DMS153 treated with DMSO at 0.1 percent for 48 hours (cell line): ENCODE data around the gene TKT.

Experiments
- DNase-seq: peaks from one replicate; lab custom pipeline; 2025; ENCODE audit not compliant: unreplicated experiment; lab: John Stamatoyannopoulos, UW

TKT gene

DNA sequence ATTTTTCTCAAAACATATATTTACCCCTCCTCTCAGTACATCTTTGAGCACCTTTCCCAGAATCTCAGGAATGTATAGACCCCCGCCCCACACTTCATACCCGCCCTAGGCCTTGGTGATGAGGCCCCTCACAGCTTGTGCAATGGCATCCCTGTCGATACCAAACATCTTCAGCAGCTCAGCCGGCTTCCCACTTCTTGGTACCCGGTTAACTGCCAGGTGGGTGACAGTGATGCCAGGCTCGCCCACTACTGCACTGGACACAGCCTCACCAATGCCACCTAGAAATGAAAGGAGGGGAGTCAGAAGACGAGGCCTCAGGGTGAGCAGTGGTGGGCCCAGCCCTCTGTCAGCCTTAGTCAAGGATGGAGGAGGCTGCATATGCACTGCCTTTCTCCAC, 30.2 kb downstream of the TKT start:
- DNase-seq = no peak

- DNase-seq = no peak
Observed at GRCh38 chr3:53225181-53225580, 30.6 kb downstream of the TKT start.

DNA sequence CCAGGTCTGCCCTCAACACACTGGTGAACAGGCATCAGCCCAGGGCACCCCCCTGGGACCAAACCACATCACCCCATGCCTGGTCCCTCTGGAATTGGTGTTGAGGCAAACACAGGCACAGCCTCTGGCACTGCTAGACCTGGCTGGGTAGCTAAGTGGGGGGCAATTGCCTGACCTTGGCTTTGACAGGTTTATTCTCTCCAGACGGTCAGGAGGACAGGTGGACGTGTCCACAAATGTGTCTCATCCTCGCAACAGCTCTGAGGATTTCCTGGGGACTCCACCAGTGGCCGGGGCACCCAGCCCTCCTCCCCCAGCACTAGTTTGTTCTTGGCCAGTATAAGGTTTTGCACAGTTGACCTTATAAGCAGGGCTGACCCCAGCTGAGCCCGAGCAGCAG, 31.3 kb downstream of the TKT start:
- DNase-seq = no peak

DNA sequence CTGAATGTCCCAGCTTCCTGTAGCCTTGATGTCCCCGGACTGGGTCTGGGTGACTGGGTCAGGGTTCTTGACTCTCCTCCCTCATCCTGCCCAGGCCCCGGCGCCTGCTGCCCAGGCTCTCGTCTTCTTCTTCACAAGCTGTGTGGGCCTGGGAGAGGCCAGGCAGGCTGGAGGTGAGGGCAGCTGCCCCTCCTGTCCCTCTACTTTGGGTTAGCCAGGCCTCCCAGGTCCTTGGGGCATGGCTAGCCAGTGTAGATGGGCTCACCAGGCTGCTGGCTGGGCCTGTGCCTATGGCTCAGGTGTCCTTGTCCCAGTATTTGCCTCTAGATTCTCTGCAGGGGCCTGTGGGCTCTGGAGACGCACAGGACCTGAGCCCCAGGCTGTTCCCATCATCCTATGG, 31.8 kb downstream of the TKT start:
- DNase-seq = no peak

GRCh38 chr3:53223541-53223966, 32.3 kb downstream of the TKT start:
- no peak for DNase-seq

DNA sequence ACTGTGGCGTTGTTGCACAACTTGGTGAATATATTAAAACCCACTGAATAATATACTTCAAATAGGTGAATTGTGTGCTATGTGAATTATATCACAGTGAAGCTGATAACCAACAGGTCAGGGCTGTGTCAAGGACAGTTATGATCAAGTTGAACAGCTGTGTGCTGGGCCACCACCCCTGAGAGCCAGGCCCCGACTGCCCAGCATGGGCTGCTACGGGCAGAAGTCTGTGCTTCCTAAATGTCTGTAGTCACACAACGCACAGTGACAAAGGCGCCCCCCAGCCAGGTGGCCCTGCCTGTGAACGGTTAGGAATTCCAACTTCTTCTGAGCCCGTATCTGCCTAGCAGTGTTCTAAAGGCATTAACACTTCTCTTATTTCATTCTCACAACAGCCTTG, 32.8 kb downstream of the TKT start:
- DNase-seq = no peak

GRCh38 chr3:53222183-53222901, 33.5 kb downstream of the TKT start:
- no peak for DNase-seq

DNA sequence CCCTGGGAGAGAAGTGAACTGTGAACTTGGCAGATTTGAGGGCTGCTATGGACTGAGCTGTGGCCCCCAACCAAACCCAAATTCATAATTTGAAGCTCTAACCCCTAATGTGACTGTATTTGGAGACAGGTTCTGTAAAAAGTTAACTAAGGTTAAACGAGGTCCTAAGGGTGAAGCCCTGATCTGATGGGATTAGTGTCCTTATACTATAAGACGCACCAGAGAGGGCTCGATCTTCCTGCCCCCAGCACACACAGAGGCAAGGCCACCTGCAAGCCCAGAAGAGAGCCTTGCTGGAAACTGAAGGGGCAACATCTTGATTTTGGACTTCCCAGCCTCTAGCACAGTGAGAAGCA, 34.0 kb downstream of the TKT start:
- DNase-seq = no peak

DNA sequence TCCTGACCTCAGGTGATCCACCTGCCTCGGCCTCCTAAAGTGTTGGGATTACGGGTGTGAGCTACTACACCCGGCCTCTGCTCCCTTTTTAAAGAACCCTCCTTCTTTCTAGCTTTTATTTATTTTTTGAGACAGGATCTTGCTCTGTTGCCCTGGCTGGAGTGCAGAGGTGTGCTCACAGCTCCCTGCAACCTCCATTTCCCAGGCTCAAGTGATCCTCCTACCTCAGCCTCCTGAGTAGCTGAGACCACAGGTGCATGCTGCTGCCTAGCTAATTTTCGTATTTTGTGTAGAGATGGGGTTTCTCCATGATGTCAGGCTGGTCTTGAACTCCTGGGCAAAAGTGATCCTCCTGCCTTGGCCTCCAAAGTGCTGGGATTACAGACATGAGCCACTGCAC, 34.5 kb downstream of the TKT start:
- DNase-seq = no peak

DNA sequence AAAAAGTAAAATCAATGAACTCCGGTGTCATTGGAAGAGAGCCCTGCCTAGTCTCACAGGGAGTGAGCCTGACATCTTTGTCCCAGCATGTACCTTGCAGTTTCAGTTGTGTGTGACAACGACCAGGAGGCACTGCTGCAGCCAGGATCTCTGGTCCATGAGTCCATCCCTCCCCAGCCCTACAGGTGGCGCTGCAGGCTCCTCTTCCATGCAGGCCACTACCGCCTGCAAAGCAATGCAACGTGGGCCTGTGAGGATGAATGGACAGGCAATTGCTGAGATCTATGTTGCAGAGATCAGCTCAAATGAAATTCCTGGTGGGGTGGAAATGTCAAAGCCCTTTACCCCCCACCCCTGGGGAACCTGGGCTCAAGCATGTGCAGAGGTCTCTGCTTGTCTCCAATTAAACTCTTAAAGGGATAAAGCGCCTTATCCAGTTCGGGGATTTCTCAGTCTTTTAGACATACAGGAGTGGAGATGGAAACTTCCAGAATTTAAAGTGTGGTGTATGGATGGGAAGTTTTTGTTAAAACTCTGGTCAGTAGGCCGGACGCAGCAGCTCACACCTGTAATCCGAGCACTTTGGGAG, 35.8 kb downstream of the TKT start:
- DNase-seq = no peak

DNA sequence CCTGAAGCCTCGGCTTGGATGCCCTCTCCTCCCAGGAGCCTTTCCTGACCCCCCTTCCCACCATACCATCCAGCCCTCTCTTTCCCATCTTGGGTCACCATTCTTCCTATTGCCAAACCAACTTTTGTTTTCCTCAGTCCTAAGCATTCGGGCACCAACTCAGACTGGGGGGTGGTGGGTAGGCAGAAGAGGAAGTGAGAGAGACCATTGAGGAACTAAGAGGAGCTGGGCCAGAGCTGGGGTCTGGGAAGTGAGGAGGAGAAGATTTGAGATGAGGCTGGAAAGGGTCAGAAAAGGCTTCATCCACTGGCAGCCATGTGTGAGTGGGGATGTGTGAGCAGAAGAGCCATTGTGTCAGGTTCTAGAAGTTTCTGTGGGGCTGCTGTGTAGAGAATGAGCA, 37.7 kb downstream of the TKT start:
- no peak for DNase-seq

DNA sequence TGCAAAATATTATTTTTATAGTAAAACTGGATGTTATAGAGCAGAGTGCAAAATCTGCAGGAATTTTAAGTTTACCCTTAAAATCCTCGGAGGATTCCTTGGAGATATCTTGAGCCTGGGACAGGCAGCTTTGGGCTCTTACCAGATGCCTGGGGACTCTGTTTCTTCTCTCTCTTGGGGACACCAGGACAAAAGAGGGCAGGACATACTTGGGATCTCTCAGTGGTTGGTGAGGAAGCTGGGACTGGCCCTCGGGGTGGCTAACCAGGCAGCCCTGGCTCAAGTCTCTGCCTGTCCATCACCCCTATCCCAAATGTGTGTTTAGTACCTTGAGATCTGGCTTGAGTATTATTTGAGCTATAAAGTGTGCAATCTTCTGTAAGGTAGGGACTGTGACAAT, 38.6 kb downstream of the TKT start:
- DNase-seq = no peak

DNA sequence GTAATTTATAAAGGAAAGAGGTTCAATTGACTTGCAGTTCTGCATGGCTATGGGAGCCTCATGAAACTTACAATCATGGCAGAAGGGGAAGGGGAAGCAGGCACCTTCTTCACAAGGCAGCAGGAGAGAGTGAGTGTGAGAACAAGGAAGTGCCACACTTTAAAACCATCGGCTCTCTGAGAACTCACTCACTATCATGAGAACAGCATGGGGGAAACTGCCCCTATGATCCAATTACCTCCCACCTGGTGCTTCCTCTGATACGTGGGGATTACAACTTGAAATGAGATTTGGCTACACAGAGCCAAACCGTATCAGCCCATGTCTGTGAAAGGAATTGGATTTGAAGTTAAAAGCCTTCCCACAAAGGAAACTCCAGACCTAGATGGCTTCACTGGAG, 39.1 kb downstream of the TKT start:
- DNase-seq = no peak

DNA sequence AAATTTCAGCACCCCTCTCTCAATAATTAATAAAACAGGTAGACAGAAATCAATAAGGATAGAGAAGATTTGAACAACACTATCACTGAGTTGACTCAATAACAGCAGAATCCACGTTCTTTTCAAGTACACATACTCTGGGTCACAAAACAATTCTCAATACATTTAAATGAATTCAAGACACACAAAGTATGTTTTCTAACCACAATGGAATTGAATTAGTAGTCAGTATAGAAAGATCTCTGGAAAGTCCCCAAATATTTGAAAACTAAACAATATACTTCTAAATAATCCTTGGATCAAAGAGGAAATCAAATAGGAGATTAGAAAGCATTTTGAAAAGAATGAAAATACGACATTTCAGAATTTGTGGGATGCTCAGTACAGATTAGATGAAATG, 40.0 kb downstream of the TKT start:
- DNase-seq = no peak

GRCh38 chr3:53213276-53213675, 42.5 kb downstream of the TKT start:
- no peak for DNase-seq

GRCh38 chr3:53211706-53212702, 43.8 kb downstream of the TKT start:
- no peak for DNase-seq

DNA sequence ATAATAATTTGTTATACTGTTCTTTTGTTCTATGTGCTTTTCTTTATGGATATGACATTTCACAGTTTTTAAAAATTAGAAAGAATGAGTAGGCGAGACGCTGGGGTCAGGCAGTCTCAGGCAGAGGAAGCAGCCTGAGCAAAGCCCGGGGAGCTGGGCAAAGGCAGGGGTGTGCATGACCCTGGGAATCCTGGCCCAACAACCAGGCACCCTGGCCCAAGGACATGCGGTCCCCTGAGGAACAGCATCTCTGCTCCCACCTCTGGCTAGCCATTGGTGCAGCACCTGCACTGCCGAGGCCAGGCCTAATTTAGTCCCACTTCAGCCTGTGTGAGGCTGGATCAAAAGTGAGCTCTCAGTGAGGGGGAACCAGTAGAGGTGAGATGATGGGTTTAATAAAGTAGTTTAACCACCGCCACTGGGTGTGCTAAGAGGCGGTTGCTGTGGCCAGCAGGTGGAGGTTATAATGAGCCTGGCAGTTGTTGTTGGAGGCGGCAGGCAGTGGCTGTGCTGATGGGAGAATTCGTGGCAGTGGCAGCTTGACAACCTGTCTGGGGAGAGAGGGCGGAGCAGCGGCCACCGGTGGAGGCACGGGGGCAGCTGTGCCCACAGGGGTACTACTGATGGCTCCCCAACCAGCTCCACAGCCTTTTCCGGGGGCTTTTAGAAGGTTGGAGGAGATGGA, 53.3 kb downstream of the TKT start:
- no peak for DNase-seq

DNA sequence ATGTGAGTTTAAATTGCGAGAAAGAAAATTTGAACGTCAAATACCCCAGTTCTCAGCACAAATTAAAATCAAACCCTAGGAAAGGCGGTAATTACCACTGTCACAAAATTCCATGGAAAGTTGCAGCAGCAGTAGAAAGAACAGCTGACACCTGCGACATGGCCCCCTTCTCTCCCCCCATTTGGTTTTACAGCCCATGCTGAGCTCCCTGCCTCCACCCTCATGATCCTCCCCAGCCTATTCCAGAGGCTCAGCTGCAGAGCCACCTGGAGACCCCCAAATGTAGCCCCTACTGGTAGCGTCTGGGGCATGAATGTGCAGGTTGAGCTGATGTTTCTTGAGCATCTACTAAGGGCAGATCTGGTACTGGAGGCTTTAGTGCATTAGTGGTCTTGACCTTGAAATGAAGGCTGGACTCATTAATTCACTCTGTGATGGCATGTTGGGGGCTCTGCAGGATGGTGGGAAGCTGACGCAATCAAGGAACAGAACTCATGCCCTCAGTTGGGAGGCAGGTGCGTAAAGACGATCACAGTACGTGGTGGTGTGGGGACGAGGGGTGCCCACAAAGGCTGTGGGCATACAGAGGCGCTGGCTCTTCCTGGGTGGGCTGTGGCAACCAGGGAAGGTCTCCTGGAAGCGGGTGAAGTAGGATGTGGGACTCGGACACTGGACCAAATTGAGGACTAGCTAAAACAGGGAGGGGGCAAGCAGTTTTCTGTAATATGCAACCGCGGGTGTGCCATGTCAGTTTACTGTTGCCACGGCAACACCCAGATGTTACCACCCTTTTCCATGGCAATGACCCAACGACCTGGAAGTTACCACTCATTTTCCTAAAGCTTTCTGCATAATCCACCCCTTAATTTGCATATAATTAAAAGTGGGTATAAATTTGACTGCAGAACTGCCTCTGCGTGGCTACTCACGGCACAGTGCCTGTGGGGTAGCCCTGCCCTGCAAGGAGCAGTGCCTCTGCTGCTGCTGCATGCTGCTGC, 55.0 kb downstream of the TKT start:
- no peak for DNase-seq

DNA sequence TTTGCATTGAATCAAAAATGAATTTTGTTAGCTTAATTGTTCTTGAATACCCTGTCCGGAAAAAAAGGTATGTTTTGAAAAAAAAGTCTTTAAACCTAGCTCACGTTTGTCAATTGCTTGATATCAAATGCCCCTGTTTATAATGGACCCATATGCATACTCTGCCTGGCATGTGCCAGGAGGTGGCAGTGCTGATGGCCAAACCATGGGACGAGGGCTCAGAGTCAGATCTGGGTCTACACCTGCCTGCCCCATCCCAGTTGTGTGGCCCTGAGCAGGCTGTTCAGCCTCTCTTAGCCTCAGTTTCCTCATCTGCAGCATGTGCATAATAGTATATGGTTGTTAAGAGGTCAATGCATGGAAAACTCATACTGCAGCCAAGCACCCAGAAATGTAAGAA, 56.0 kb downstream of the TKT start:
- DNase-seq = no peak

DNA sequence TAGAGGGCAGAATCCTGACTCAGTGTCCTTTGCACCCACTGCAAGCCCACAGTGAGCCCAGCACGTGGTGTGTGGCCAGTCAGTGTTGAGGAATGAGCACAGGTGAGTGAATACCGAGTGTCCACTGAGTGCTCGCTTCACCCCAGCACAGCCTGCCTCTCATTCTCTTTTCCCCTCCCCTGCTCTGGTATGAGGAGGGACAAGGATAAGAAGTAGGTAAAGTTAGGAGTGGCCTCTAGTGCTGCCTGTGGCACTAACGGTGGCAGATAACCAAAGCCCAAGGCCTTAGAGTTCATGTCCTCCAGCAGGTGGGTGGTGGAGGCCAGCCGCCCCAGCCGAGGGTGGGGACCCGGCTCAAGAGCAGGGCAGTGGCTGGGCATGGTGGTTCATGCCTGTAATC, 56.8 kb downstream of the TKT start:
- DNase-seq = no peak
